NOMO-1 (cell line): ENCODE results near the gene PMPCA.

Experiments used
- DNase-seq, 2 experiments: peaks; one replicate each; lab custom pipeline; 2025; ENCODE audit not compliant: unreplicated experiment in 2 of 2; lab: John Stamatoyannopoulos, UW

PMPCA gene

GRCh38 chr9:136410500-136411287 is at the start of gene PMPCA, which contains the start of gene ENTR1:
PMPCA (plus strand) TSS chr9:136410658; CDS start chr9:136410669, 11 bp downstream.
ENTR1 (minus strand) TSS chr9:136410614; CDS start chr9:136410397, 217 bp downstream.
- DNase-seq, result peak; percentile 84 to 96

GRCh38 chr9:136361047-136361753 is 49.3 kb upstream of the PMPCA start:
- DNase-seq, result no peak

- no peak for DNase-seq
Observed at GRCh38 chr9:136361754-136362449, 48.6 kb upstream of the PMPCA start.

- no peak for DNase-seq
Observed at GRCh38 chr9:136362450-136362784, 48.0 kb upstream of the PMPCA start.

- DNase-seq, result peak; percentile 92 to 95
Observed at GRCh38 chr9:136363106-136363948, 47.1 kb upstream of the PMPCA start, which contains the start of gene DNLZ. DNLZ (minus strand) TSS chr9:136363744; CDS start chr9:136363714, 30 bp downstream.

- no peak for DNase-seq
Observed at GRCh38 chr9:136363949-136364748, 46.3 kb upstream of the PMPCA start.

- no peak for DNase-seq
Observed at GRCh38 chr9:136364942-136365774, 45.3 kb upstream of the PMPCA start.

GRCh38 chr9:136365775-136366222 is 44.7 kb upstream of the PMPCA start:
- peak; percentile 77 to 79 for DNase-seq

GRCh38 chr9:136366826-136367225 is 43.6 kb upstream of the PMPCA start:
- DNase-seq, result no peak

GRCh38 chr9:136367296-136368145 is 42.9 kb upstream of the PMPCA start:
- no peak for DNase-seq

GRCh38 chr9:136368190-136368589 is 42.3 kb upstream of the PMPCA start:
- no peak for DNase-seq

GRCh38 chr9:136370037-136370436 is 40.4 kb upstream of the PMPCA start:
- DNase-seq, result no peak

GRCh38 chr9:136370687-136371532 is 39.5 kb upstream of the PMPCA start:
- DNase-seq, result no peak

- no peak for DNase-seq
Observed at GRCh38 chr9:136371533-136371880, 39.0 kb upstream of the PMPCA start.

- DNase-seq, result no peak
Observed at GRCh38 chr9:136372006-136372405, 38.5 kb upstream of the PMPCA start.

- peak; percentile 93 to 95 for DNase-seq
Observed at GRCh38 chr9:136372561-136373299, 37.7 kb upstream of the PMPCA start.
